SK-N-SH treated with all-trans-retinoic acid at 6 μM for 48 hours (cell line): Measurements from ENCODE around the gene UPK1B.

Experiments used
- ATAC-seq: fragments of 200-7000 bp; cut with Tn5 transposase; 3 replicates; pipeline ENCODE4 v1.9.1; 2020; ENCODE audit warnings: mild to moderate bottlenecking, moderate library complexity
- ARNTL ChIP-seq: fragments of 450-650 bp; formaldehyde crosslinking; IDR thresholded peaks from 2 replicates; pipeline ENCODE4 v1.5.0; 2020; ENCODE audit warnings: low read depth, mild to moderate bottlenecking, moderate library complexity, borderline replicate concordance
- BACH2 ChIP-seq: fragments of 250-450 bp; sonication (Bioruptor Pico); IDR thresholded peaks from 2 replicates; pipeline ENCODE4 v1.9.0; 2021; ENCODE audit warnings: mild to moderate bottlenecking, borderline replicate concordance
- CREB5 ChIP-seq: fragments of 250-450 bp; sonication (Bioruptor Pico); IDR thresholded peaks from 2 replicates; pipeline ENCODE4 v1.5.1; 2020; ENCODE audit warnings: low read depth, mild to moderate bottlenecking, moderate library complexity
- CSDC2 ChIP-seq: fragments of 250-450 bp; sonication (Bioruptor Pico); IDR thresholded peaks from 2 replicates; pipeline ENCODE4 v1.5.0; 2020; ENCODE audit warnings: mild to moderate bottlenecking, moderate library complexity
- GLIS3 ChIP-seq: fragments of 250-450 bp; sonication (Bioruptor Pico); IDR thresholded peaks from 2 replicates; pipeline ENCODE4 v1.5.0; 2020; ENCODE audit warnings: mild to moderate bottlenecking, moderate library complexity
- ISL1 ChIP-seq: fragments of 250-450 bp; sonication (Bioruptor Pico); IDR thresholded peaks from 2 replicates; pipeline ENCODE4 v2.1.2; 2022; ENCODE audit warnings: mild to moderate bottlenecking, moderate library complexity
- OSR1 ChIP-seq: fragments of 250-450 bp; sonication (Bioruptor Pico); IDR thresholded peaks from 2 replicates; pipeline ENCODE4 v1.8.0; 2022; ENCODE audit warnings: moderate library complexity, mild to moderate bottlenecking, inconsistent platforms
- PATZ1 ChIP-seq: fragments of 250-450 bp; sonication (Bioruptor Pico); IDR thresholded peaks from 2 replicates; pipeline ENCODE4 v1.8.0; 2020; ENCODE audit warnings: mild to moderate bottlenecking, moderate library complexity, borderline replicate concordance
- POU6F1 ChIP-seq: fragments of 250-450 bp; sonication (Bioruptor Pico); IDR thresholded peaks from 2 replicates; pipeline ENCODE4 v1.8.0; 2021; ENCODE audit warnings: low read depth, mild to moderate bottlenecking, moderate library complexity, borderline replicate concordance
- PPARA ChIP-seq: fragments of 250-450 bp; sonication (Bioruptor Pico); IDR thresholded peaks from 2 replicates; pipeline ENCODE4 v1.5.0; 2020; ENCODE audit warnings: mild to moderate bottlenecking, borderline replicate concordance
- SNAI2 ChIP-seq: fragments of 250-450 bp; sonication (Bioruptor Pico); IDR thresholded peaks from 2 replicates; pipeline ENCODE4 v1.5.0; 2020; ENCODE audit warnings: mild to moderate bottlenecking, moderate library complexity
- TOX ChIP-seq: fragments of 250-450 bp; sonication (Bioruptor Pico); IDR thresholded peaks from 2 replicates; pipeline ENCODE4 v1.8.0; 2021; ENCODE audit warnings: mild to moderate bottlenecking, moderate library complexity, borderline replicate concordance
- ZC3H10 ChIP-seq: fragments of 250-450 bp; sonication (Bioruptor Pico); IDR thresholded peaks from 2 replicates; pipeline ENCODE4 v1.5.1; 2021; ENCODE audit warnings: mild to moderate bottlenecking, moderate library complexity
- ZFP3 ChIP-seq: fragments of 250-450 bp; sonication (Bioruptor Pico); IDR thresholded peaks from 2 replicates; pipeline ENCODE4 v1.5.0; 2020; ENCODE audit warnings: mild to moderate bottlenecking, moderate library complexity
- ZFP30 ChIP-seq: fragments of 450-650 bp; formaldehyde crosslinking; IDR thresholded peaks from 2 replicates; pipeline ENCODE4 v1.5.0; 2022; ENCODE audit warnings: mild to moderate bottlenecking, moderate library complexity
- ZNF565 ChIP-seq: fragments of 450-650 bp; formaldehyde crosslinking; conservative IDR thresholded peaks from 2 replicates; pipeline ENCODE4 v1.5.0; 2020; ENCODE audit warnings: low read depth, mild to moderate bottlenecking, moderate library complexity
- ZNF8 ChIP-seq: fragments of 450-650 bp; formaldehyde crosslinking; IDR thresholded peaks from 2 replicates; pipeline ENCODE4 v1.5.0; 2020; ENCODE audit warnings: mild to moderate bottlenecking, moderate library complexity
- TF ChIP-seq, protein P1 (sequence below): fragments of 250-450 bp; sonication (Bioruptor Pico); IDR thresholded peaks from 2 replicates; pipeline ENCODE4 v1.5.1; 2021; ENCODE audit warnings: mild to moderate bottlenecking, moderate library complexity

UPK1B gene

GRCh38 chr3:119207512-119207875 is 34.1 kb downstream of the UPK1B start (continued):
- TF ChIP-seq POU6F1 (CRISPR knock-in tag) (no peak), CSDC2 (CRISPR knock-in tag) (no peak), GLIS3 (CRISPR knock-in tag) (no peak), ZNF565 (no peak), OSR1 (CRISPR knock-in tag) (no peak)

- no peak for TF ChIP-seq ZNF8 (CRISPR knock-in tag)
- no peak for TF ChIP-seq ZC3H10
- no peak for TF ChIP-seq ZNF565
- TF ChIP-seq CREB5 (CRISPR knock-in tag) = no peak
- no peak for TF ChIP-seq PATZ1 (CRISPR knock-in tag)
- TF ChIP-seq ZFP3 = no peak
- TF ChIP-seq CSDC2 (CRISPR knock-in tag) = no peak
- no peak for TF ChIP-seq SNAI2 (CRISPR knock-in tag)
- no peak for ATAC-seq
Observed at GRCh38 chr3:119211193-119211592, 37.8 kb downstream of the UPK1B start.

- ATAC-seq = no peak
- no peak for TF ChIP-seq ZFP3
- TF ChIP-seq, protein P1, sequence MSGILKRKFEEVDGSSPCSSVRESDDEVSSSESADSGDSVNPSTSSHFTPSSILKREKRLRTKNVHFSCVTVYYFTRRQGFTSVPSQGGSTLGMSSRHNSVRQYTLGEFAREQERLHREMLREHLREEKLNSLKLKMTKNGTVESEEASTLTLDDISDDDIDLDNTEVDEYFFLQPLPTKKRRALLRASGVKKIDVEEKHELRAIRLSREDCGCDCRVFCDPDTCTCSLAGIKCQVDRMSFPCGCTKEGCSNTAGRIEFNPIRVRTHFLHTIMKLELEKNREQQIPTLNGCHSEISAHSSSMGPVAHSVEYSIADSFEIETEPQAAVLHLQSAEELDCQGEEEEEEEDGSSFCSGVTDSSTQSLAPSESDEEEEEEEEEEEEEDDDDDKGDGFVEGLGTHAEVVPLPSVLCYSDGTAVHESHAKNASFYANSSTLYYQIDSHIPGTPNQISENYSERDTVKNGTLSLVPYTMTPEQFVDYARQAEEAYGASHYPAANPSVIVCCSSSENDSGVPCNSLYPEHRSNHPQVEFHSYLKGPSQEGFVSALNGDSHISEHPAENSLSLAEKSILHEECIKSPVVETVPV = no peak
- no peak for TF ChIP-seq TOX
- TF ChIP-seq POU6F1 (CRISPR knock-in tag) = no peak
- no peak for TF ChIP-seq ARNTL (CRISPR knock-in tag)
- TF ChIP-seq PPARA (CRISPR knock-in tag) = no peak
- TF ChIP-seq ISL1 (CRISPR knock-in tag) = no peak
- TF ChIP-seq BACH2 (CRISPR knock-in tag) = no peak
- no peak for TF ChIP-seq CSDC2 (CRISPR knock-in tag)
- no peak for TF ChIP-seq ZNF8 (CRISPR knock-in tag)
- no peak for TF ChIP-seq PATZ1 (CRISPR knock-in tag)
- no peak for TF ChIP-seq ZNF565
- TF ChIP-seq ZFP30 (CRISPR knock-in tag) = no peak
- no peak for TF ChIP-seq SNAI2 (CRISPR knock-in tag)
Observed at GRCh38 chr3:119211803-119212202, 38.4 kb downstream of the UPK1B start.

- ATAC-seq = no peak
- no peak for TF ChIP-seq ISL1 (CRISPR knock-in tag)
- TF ChIP-seq TOX = no peak
Observed at GRCh38 chr3:119219069-119219468, 45.7 kb downstream of the UPK1B start.
